HepG2 (cell line): ENCODE results near the gene ZKSCAN5. TPM values are rescaled to one million over a fixed set of nuclear protein-coding genes. Genes with fewer than 3 reads are reported as not detected.

Source experiments
- AHR ChIP-seq: IDR thresholded peaks from 2 replicates; pipeline ENCODE4 v1.6.1; 2018; ENCODE audit warnings: missing genetic modification reagents, missing compliant biosample characterization
- ARHGAP35 ChIP-seq: sonication (generic); formaldehyde crosslinking; IDR thresholded peaks from 2 replicates; pipeline ENCODE4 v1.9.0; 2022; ENCODE audit warnings: mild to moderate bottlenecking, inconsistent platforms, moderate library complexity, missing genetic modification reagents, borderline replicate concordance
- CENPX ChIP-seq: sonication (generic); formaldehyde crosslinking; IDR thresholded peaks from 2 replicates; pipeline ENCODE4 v1.9.0; 2021; ENCODE audit warnings: mild to moderate bottlenecking, missing genetic modification reagents, moderate library complexity
- FOXO4 ChIP-seq: sonication (generic); formaldehyde crosslinking; conservative IDR thresholded peaks from 2 replicates; pipeline ENCODE4 v1.8.1; 2023; ENCODE audit warnings: missing genetic modification reagents
- HDAC1 ChIP-seq: sonication (generic); formaldehyde crosslinking; IDR thresholded peaks from 2 replicates; pipeline ENCODE4 v1.5.1; 2020; ENCODE audit warnings: mild to moderate bottlenecking, missing genetic modification reagents
- MXD4 ChIP-seq: IDR thresholded peaks from 2 replicates; pipeline ENCODE4 v1.6.1; 2016; ENCODE audit warnings: mild to moderate bottlenecking, missing biosample characterization, missing genetic modification reagents
- PRMT3 ChIP-seq: sonication (generic); formaldehyde crosslinking; IDR thresholded peaks from 2 replicates; pipeline ENCODE4 v1.8.1; 2022; ENCODE audit warnings: low read depth, mild to moderate bottlenecking, moderate library complexity, missing genetic modification reagents, borderline replicate concordance
- SOX6 ChIP-seq, 2 experiments: fragments of 450-650 bp in 1 of 2; sonication (generic) in 1 of 2; formaldehyde crosslinking in 1 of 2; IDR thresholded peaks; 2 replicates each; pipeline versions ENCODE4 v1.4.0 to v1.6.1; 2017 to 2020; ENCODE audit warnings: antibody characterized with exemption in 1 of 2, mild to moderate bottlenecking in 1 of 2, missing genetic modification reagents in 1 of 2
- SP140L ChIP-seq: sonication (generic); formaldehyde crosslinking; IDR thresholded peaks from 2 replicates; pipeline ENCODE4 v1.4.0; 2020; ENCODE audit warnings: missing genetic modification reagents, borderline replicate concordance
- TOE1 ChIP-seq: sonication (generic); formaldehyde crosslinking; IDR thresholded peaks from 2 replicates; pipeline ENCODE4 v1.4.0; 2020; ENCODE audit warnings: mild to moderate bottlenecking, missing genetic modification reagents
- ZBTB20 ChIP-seq: sonication (generic); formaldehyde crosslinking; IDR thresholded peaks from 2 replicates; pipeline ENCODE4 v1.8.1; 2023; ENCODE audit warnings: missing genetic modification reagents, low read depth, mild to moderate bottlenecking, borderline replicate concordance
- ZBTB38 ChIP-seq: sonication (generic); formaldehyde crosslinking; IDR thresholded peaks from 2 replicates; pipeline ENCODE4 v1.5.1; 2020; ENCODE audit warnings: mild to moderate bottlenecking, missing genetic modification reagents
- ZBTB44 ChIP-seq: sonication (generic); formaldehyde crosslinking; IDR thresholded peaks from 2 replicates; pipeline ENCODE4 v1.4.0; 2020; ENCODE audit warnings: missing genetic modification reagents
- ZNF331 ChIP-seq: sonication (generic); formaldehyde crosslinking; IDR thresholded peaks from 2 replicates; pipeline ENCODE4 v1.4.0; 2020; ENCODE audit warnings: missing genetic modification reagents
- ZNF33A ChIP-seq: sonication (generic); formaldehyde crosslinking; IDR thresholded peaks from 2 replicates; pipeline ENCODE4 v1.5.1; 2020; ENCODE audit warnings: missing genetic modification reagents, mild to moderate bottlenecking, moderate library complexity, borderline replicate concordance
- ZNF703 ChIP-seq: sonication (generic); formaldehyde crosslinking; IDR thresholded peaks from 2 replicates; pipeline ENCODE4 v1.5.1; 2020; ENCODE audit warnings: missing genetic modification reagents, mild to moderate bottlenecking, moderate library complexity, borderline replicate concordance
- ZNF780A ChIP-seq: sonication (generic); formaldehyde crosslinking; IDR thresholded peaks from 2 replicates; pipeline ENCODE4 v1.8.0; 2022; ENCODE audit warnings: mild to moderate bottlenecking, missing genetic modification reagents, moderate library complexity
- ZSCAN31 ChIP-seq: sonication (generic); formaldehyde crosslinking; IDR thresholded peaks from 2 replicates; pipeline ENCODE4 v1.5.0; 2020; ENCODE audit warnings: low read depth, mild to moderate bottlenecking, missing genetic modification reagents
- polyA plus RNA-seq, 8 experiments: library from polyadenylated mRNA; depleted of rRNA in 3 of 8; stranded (reverse) in 7 of 8; unstranded in 1 of 8; fragments of >200 nt; fragmentation: Illumina TruSeq in 4 of 8; extraction: Trizol in 4 of 8; gene quantifications; 2 replicates each; pipeline versions ENCODE4 v1.2.1 to v1.2.3, GENCODE V29; 2011 to 2016; ENCODE audit warnings: low read depth in 4 of 8, missing spikeins in 1 of 8, mixed read lengths in 1 of 8; ENCODE audit not compliant: insufficient read depth in 1 of 8
- total RNA-seq, 5 experiments: library from RNA; depleted of rRNA; stranded (reverse); fragments of >200 nt; fragmentation: Illumina TruSeq; extraction: Trizol; gene quantifications; 2 replicates each; pipeline ENCODE4 v1.2.3, GENCODE V29; 2016; ENCODE audit warnings: low read depth in 1 of 5

ZKSCAN5 gene
- total and polyA plus RNA-seq, 2 of the 13 experiments (the other 11 are each of a cell fraction or from before 2014, with no cell fraction given), result 5.5 to 11.7 TPM

GRCh38 chr7:99499721-99500636 lies 4.5 kb upstream of the ZKSCAN5 start, which contains the start of gene ZNF394 (continued):
- TF ChIP-seq SOX6 (IDR thresholded peaks at IDR 0.05), result no peak
- peak; percentile 42 for TF ChIP-seq SOX6 (CRISPR knock-in tag; IDR thresholded peaks at IDR 0.05)
- TF ChIP-seq TOE1 (CRISPR knock-in tag), result 0 out of 2 replicates have a peak, but pooled peaks have one; percentile 44
- no peak for TF ChIP-seq FOXO4 (CRISPR knock-in tag)
- no peak; the same call in 1 of the 2 replicates for TF ChIP-seq PRMT3 (CRISPR knock-in tag)
- 0 out of 2 replicates have a peak, but pooled peaks have one; percentile 18 for TF ChIP-seq ZBTB20
- TF ChIP-seq ZNF780A (CRISPR knock-in tag), result 0 out of 2 replicates have a peak, but pooled peaks have one; percentile 58
- peak; percentile 50 for TF ChIP-seq ZBTB38
- 0 out of 2 replicates have a peak, but pooled peaks have one; percentile 31 for TF ChIP-seq AHR
- peak; percentile 80; the same call in 1 of the 2 replicates for TF ChIP-seq MXD4 (CRISPR knock-in tag)
- peak; percentile 92 for TF ChIP-seq HDAC1 (CRISPR knock-in tag)
- 0 out of 2 replicates have a peak, but pooled peaks have one; percentile 59 for TF ChIP-seq ZSCAN31 (CRISPR knock-in tag)
- TF ChIP-seq CENPX (CRISPR knock-in tag), result no peak
- TF ChIP-seq ZNF331 (CRISPR knock-in tag), result peak; percentile 70; the same call in 1 of the 2 replicates
- no peak for TF ChIP-seq ZNF33A (CRISPR knock-in tag)
- 0 out of 2 replicates have a peak, but pooled peaks have one; percentile 37 for TF ChIP-seq SP140L (CRISPR knock-in tag)
- peak; percentile 67; the same call in 1 of the 2 replicates for TF ChIP-seq ZBTB44 (CRISPR knock-in tag)
- peak; percentile 80; the same call in 1 of the 2 replicates for TF ChIP-seq ARHGAP35 (CRISPR knock-in tag)
- TF ChIP-seq ZNF703 (CRISPR knock-in tag), result peak; percentile 53; the same call in 1 of the 2 replicates
